HG02981 (cell line): Measurements from ENCODE around the gene DNAL4.
"Not testable (repeated sequence)": the region's sequence is repeated elsewhere in the genome, so short reads cannot be mapped to it uniquely, and the experiment has no call there.

Experiments
- ATAC-seq: cut with Tn5 transposase; IDR thresholded peaks from one replicate; pipeline ENCODE4 v1.9.1; 2021; ENCODE audit warnings: mild to moderate bottlenecking, moderate library complexity; ENCODE audit not compliant: unreplicated experiment

The DNAL4 gene

GRCh38 chr22:38828191-38828590 lies 34.2 kb upstream of the DNAL4 start:
- no peak for ATAC-seq

- ATAC-seq, result no peak
Observed at GRCh38 chr22:38827510-38827909, 33.6 kb upstream of the DNAL4 start.

GRCh38 chr22:38826801-38827200 lies 32.9 kb upstream of the DNAL4 start:
- no peak for ATAC-seq

- ATAC-seq, result no peak
Observed at GRCh38 chr22:38826386-38826785, 32.4 kb upstream of the DNAL4 start.

- no peak for ATAC-seq
Observed at GRCh38 chr22:38824585-38824984, 30.6 kb upstream of the DNAL4 start.

- ATAC-seq, result no peak
Observed at GRCh38 chr22:38823637-38824036, 29.7 kb upstream of the DNAL4 start.

- ATAC-seq, result no peak
Observed at GRCh38 chr22:38823076-38823475, 29.1 kb upstream of the DNAL4 start.

- ATAC-seq, result no peak
Observed at GRCh38 chr22:38820020-38820419, 26.1 kb upstream of the DNAL4 start.

GRCh38 chr22:38819387-38819940 lies 25.5 kb upstream of the DNAL4 start:
- no peak for ATAC-seq

GRCh38 chr22:38817196-38817595 lies 23.3 kb upstream of the DNAL4 start:
- no peak for ATAC-seq

- no peak for ATAC-seq
Observed at GRCh38 chr22:38815842-38816241, 21.9 kb upstream of the DNAL4 start.

GRCh38 chr22:38811241-38811640 lies 17.3 kb upstream of the DNAL4 start:
- no peak for ATAC-seq

GRCh38 chr22:38805041-38805593 lies 11.2 kb upstream of the DNAL4 start:
- ATAC-seq, result not testable (repeated sequence)

GRCh38 chr22:38802671-38803121 lies 8.8 kb upstream of the DNAL4 start:
- no peak for ATAC-seq

- ATAC-seq, result no peak
Observed at GRCh38 chr22:38799265-38800002, 5.5 kb upstream of the DNAL4 start.

GRCh38 chr22:38798496-38798895 lies 4.6 kb upstream of the DNAL4 start:
- ATAC-seq, result no peak

GRCh38 chr22:38796262-38796957 lies 2.5 kb upstream of the DNAL4 start:
- ATAC-seq, result no peak

GRCh38 chr22:38795569-38795968 lies 1.6 kb upstream of the DNAL4 start:
- no peak for ATAC-seq

- no peak for ATAC-seq
Observed at GRCh38 chr22:38793317-38793716, 626 bp downstream of the DNAL4 start.

GRCh38 chr22:38792833-38793232 lies 1.1 kb downstream of the DNAL4 start:
- ATAC-seq, result no peak

- ATAC-seq, result no peak
Observed at GRCh38 chr22:38789606-38790005, 4.3 kb downstream of the DNAL4 start.

- ATAC-seq, result no peak
Observed at GRCh38 chr22:38788846-38789245, 5.1 kb downstream of the DNAL4 start.
